SK-MEL-5 (cell line): ENCODE data around the gene DUSP16. TPM values are rescaled to one million over a fixed set of nuclear protein-coding genes. Genes with fewer than 3 reads are reported as not detected.
A peak's percentile ranks its signal among the peaks of the same experiment; 100 is the strongest.

Experiments
- DNase-seq: peaks from one replicate; pipeline ENCODE4 v3.0.0-alpha.2; 2016; ENCODE audit warnings: low read depth, low spot score
- in situ Hi-C: cut with HindIII; loops from 2 replicates; pipeline ENCODE4 v1.10.0; 2016; ENCODE audit warnings: low sequenced_read_pairs, high pct_unique_total_duplicates, low pct_unique_long_range_greater_than_20kb
- total RNA-seq: library from RNA; depleted of rRNA; stranded (reverse); fragments of >200 nt; shearing (Covaris generic); gene quantifications from 2 replicates; pipeline ENCODE4 v1.2.3, GENCODE V29; 2014

The DUSP16 gene
- total RNA-seq, 1 experiment from 2014 or later, result 15.1 TPM

GRCh38 chr12:12558291-12558690 is 4.4 kb downstream of the DUSP16 start:
- in situ Hi-C loops, result no loop called here
- DNase-seq, result no peak

DNA sequence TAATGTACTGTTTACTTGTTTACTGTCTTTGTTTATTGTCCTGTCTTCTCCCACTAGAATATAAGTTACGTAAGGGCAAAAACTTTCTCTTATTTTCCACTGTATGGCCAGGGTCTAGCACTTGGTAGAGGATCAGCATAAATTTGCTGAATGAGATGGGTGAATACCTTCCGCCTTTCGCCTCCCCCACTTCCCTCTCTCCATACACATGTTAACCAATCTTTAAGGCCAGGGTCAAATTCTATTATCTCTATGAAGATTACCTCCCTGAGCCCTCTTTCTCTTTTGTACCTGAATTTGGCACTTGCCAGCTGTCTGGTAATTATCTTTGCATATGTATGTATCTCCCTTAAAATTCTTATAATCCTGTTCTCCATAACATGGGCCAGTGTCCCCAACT is 4.9 kb downstream of the DUSP16 start:
- in situ Hi-C loops, result no loop called here
- DNase-seq, result no peak

DNA sequence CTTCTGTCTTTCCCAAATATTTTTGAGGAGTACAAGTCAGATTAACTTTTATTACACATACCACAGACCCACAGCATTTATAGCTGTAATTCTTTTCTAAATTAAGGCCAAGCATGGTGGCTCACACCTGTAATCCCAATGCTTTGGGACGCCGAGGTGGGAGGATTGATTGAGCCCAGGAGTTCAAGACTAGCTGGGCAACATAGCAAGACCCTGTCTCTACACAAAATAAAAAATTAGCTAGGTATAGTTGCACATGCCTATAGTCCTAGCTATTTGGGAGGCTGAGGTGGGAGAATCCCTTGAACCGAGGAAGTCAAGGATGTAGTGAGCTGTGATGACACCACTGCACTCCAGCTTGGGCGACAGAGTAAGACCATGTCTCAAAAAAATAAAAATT is 7.0 kb downstream of the DUSP16 start:
- in situ Hi-C loops, result no loop called here
- no peak for DNase-seq

DNA sequence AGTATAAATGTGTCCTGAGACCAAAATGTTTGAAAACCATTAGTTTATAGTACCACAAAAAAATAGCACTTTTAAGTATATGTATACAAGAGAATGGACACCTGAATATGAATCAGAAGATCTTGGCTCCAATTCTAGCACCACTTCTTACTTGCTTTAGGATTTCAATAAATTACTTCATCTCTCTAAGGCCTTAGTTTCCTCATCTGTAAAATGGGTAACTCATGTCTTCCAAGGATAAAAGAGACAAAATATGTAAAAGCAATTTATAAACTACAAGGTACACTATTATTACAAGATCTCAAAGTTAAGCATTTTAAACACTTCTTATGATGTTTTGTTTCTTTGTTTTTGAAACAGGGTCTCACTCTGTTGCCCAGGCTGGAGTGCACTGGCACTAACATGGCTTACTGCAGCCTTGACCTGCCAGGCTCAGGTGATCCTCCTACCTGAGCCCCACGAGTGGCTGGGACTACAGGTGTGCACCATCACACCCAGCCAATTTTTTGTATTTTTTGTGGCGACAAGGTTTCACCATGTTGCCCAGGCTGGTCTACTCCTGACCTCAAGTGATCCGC is 9.4 kb downstream of the DUSP16 start:
- in situ Hi-C loops, result no loop called here
- no peak for DNase-seq

- in situ Hi-C loops, result no loop called here
Measured at GRCh38 chr12:12551115-12551514, 11.5 kb downstream of the DUSP16 start.

GRCh38 chr12:12550277-12550676 is 12.4 kb downstream of the DUSP16 start:
- no peak for DNase-seq
- in situ Hi-C loops, result no loop called here

More at GRCh38 chr12:12551115-12551514, 11.5 kb downstream of the DUSP16 start:
- DNase-seq, result no peak

DNA sequence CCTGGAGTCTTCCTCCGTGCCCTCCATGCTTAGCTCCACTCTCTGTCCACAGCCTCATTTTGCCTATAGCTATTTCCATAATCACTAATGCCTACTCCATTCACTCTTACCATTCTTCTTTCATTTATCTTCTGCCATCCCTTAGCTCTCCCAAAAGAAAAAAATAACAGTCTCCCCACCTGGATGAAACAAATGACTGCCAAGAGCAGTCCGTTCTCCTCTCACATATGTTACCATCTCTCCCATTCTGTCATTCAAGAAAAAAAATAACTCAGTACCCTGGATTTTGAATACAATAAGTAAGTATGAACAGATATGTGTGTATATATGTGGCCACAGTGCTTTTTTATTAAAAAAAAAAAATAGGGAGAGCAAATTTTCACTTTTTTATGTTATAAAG is 13.2 kb downstream of the DUSP16 start:
- DNase-seq, result no peak

DNA sequence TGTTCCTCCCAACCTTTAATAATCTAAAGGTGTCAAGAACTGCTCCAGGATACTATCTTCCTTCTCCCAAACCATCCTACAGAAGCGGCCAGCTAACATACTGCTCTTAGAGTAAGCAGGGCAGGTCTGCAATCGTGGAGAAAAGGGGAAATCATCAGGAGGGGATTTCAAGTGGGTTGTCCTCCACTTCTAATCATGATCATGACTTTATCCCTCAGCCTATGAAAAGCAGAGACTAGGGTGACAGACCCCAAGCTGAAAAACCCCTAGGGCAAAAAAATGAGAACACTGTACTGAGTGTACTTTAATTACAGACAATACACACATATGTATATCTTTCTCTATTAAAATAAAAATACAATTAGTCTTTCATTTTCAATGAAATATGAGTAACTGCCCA is 13.9 kb downstream of the DUSP16 start:
- DNase-seq, result no peak
- in situ Hi-C loops, result no loop called here

More for the DNA sequence above, 13.2 kb downstream of the DUSP16 start:
- in situ Hi-C loops, result no loop called here

DNA sequence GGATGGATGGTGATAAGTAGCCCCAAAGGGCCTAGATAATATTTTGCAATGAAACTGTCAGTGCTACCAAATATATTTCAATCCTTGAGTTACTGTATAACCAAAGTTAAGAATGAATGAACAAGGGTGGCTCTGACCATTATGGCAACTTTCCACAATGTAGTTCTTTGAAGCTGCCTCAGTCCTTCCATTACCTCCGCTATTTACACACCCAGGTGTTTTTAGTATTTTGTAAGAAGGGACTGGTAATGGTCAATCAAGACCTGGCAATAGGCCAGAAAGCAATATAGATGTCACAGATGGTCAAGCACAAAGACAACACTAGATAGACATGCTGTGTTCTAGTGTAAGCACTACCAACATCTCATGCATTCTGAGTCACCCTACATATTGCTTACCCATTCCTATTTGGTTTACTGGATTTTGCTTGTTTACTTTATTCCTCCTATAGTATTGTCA is 16.3 kb downstream of the DUSP16 start:
- in situ Hi-C loops, result no loop called here
- no peak for DNase-seq

DNA sequence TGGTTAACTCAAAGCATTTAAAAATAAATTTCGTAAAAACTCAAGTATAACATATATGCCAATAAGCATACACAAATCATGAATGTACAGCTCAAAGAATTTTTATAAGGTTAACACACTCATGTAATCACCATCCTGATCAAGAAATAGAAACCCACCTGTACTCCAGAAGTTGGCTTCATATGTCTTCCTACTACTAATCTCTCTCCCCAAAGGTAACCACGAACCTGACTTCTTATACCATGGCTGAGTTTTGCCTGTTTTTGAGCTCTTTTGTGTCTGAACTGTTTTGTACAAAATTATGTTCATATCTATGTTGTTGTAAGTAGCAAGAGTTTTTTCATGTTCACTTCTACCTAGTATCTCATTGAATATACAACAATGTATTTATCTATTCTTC is 18.7 kb downstream of the DUSP16 start:
- DNase-seq, result no peak
- in situ Hi-C loops, result no loop called here

- in situ Hi-C loops, result no loop called here
- DNase-seq, result no peak
Measured at GRCh38 chr12:12542964-12543363, 19.7 kb downstream of the DUSP16 start.

- in situ Hi-C loops, result no loop called here
- no peak for DNase-seq
Measured at GRCh38 chr12:12542286-12542685, 20.4 kb downstream of the DUSP16 start.

DNA sequence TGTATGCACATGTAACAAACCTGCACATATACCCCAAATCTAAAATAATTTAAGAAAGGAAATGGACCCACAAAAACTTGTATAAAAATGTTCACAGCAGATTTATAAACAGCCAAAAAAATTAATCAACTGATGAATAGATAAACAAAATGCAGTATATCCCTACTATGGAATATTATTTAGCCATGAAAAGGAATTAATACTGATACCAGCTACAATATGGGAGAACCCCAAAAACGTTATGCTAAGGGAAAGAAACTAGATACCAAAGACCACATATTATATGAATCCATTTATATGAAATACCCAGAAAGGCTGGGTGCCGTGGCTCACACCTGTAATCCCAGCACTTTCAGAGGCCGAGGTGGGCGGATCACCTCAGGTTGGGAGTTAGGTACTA is 20.9 kb downstream of the DUSP16 start:
- in situ Hi-C loops, result no loop called here
- no peak for DNase-seq

DNA sequence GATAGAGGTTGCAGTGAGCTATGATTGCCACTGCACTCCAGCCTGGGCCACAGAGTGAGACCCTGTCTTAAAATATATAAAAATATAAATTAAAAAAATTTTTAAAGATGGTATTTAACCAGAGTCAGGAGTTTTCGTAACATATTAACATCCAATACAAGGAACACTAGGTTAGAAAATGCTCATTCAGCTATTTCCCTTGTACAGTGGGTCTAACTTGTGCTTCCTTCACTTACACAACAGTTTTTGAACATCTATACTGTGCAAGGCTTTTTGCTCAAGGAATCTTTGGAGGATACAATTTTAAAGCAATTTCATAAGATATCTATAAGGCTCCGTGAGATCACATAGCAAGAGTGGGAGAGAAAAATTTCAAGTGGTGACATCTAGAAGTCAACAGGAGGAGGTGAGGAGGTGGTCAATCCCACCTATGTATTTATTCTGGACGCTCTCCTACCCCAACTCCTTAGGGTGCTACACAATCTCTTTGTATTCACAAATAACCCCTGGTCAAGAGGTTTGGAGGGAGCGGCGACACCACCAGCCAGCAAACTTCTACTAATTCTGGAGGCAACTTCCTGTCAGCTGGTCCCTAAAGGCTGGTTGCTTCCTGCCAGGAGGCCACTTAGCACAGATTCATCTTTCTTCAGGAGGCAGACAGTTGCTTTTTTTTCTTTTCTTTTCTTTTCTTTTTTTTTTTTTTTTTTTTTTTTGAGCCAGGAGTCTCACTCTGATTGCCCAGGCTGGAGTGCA is 22.2 kb downstream of the DUSP16 start:
- in situ Hi-C loops, result no loop called here
- peak; percentile 11 for DNase-seq

GRCh38 chr12:12539028-12539810 is 23.4 kb downstream of the DUSP16 start:
- DNase-seq, result no peak
- in situ Hi-C loops, result no loop called here

- in situ Hi-C loops, result no loop called here
- DNase-seq, result no peak
Measured at GRCh38 chr12:12538535-12538934, 24.1 kb downstream of the DUSP16 start.

GRCh38 chr12:12537421-12537820 is 25.2 kb downstream of the DUSP16 start:
- in situ Hi-C loops, result no loop called here

GRCh38 chr12:12534975-12535374 is 27.7 kb downstream of the DUSP16 start:
- DNase-seq, result no peak
- in situ Hi-C loops, result no loop called here

More at GRCh38 chr12:12537421-12537820, 25.2 kb downstream of the DUSP16 start:
- DNase-seq, result no peak
